Measurements from ENCODE around the gene GDPD1. TPM values are rescaled to one million over a fixed set of nuclear protein-coding genes. Genes with fewer than 3 reads are reported as not detected.

GDPD1 gene
- total RNA-seq, 2 donors from 2014 or later = 3.4 to 5.0 TPM

DNA sequence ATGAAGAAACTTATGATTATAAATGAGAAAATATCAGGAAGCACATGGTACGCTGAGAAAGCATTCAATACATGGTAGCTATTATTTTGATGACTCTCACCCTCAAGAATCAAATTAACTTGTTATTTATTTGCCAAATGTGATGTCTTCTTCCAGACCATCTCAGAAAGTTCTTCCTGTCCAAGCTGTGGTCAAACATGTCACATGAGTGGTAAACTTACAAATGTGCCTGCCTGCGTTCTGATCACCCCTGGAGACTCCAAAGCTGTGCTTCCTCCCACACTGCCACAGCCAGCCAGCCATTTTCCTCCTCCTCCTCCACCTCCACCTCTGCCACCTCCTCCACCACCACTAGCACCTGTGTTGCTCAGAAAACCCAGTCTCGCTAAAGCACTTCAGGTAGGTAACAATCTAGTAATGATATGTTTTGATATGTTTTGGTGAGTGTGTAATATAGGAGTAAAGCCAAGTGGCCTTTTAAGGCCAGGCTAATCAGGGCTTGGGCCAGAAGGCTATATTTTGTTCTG is 26.9 kb upstream of the GDPD1 start:
- intact Hi-C loops (cut with DNase I) = no loop called here
- Histone ChIP-seq H3K4me3 (no peak overlapping the region), H3K27me3 (no peaks in the 10 kb centered on the region), H3K36me3 (no peaks in the 10 kb centered on the region), H3K9me3 (no peaks in the 10 kb centered on the region), H3K4me1 (no peaks in the 10 kb centered on the region), H3K9ac (ENCODE audit: low read depth in 2 of 2, low read length in 2 of 2) (no peak overlapping the region), H3K27ac (no peak overlapping the region)
- TF ChIP-seq, protein P1, sequence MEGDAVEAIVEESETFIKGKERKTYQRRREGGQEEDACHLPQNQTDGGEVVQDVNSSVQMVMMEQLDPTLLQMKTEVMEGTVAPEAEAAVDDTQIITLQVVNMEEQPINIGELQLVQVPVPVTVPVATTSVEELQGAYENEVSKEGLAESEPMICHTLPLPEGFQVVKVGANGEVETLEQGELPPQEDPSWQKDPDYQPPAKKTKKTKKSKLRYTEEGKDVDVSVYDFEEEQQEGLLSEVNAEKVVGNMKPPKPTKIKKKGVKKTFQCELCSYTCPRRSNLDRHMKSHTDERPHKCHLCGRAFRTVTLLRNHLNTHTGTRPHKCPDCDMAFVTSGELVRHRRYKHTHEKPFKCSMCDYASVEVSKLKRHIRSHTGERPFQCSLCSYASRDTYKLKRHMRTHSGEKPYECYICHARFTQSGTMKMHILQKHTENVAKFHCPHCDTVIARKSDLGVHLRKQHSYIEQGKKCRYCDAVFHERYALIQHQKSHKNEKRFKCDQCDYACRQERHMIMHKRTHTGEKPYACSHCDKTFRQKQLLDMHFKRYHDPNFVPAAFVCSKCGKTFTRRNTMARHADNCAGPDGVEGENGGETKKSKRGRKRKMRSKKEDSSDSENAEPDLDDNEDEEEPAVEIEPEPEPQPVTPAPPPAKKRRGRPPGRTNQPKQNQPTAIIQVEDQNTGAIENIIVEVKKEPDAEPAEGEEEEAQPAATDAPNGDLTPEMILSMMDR (IDR thresholded peaks at IDR 0.05) = no peak
- DNase-seq = no peak

DNA sequence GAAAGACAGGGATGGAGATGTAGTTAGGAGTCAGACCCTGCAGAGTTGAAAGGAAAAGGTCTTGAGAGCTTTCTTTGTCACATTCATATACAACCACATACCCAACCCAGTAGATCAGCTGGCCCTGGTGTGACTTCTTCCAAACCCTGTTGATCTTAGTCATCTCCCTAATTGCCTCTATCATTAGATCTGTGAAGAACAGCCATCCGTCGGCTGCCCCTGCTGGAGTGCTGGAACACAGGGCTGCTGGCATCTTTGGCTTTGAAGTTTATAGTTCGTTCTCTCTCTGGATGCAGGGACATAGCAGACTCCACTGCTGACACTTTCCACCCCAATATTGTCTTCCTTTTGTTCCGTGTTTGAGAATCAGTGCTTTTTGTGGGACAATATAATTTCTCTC is 20.9 kb upstream of the GDPD1 start:
- Histone ChIP-seq H3K4me1 (no peaks in the 10 kb centered on the region), H3K9me3 (no peaks in the 10 kb centered on the region), H3K36me3 (no peaks in the 10 kb centered on the region), H3K9ac (ENCODE audit: low read depth in 2 of 2, low read length in 2 of 2) (no peak overlapping the region), H3K27ac (no peak overlapping the region), H3K27me3 (no peaks in the 10 kb centered on the region), H3K4me3 (no peak overlapping the region)
- intact Hi-C loops (cut with DNase I) = no loop called here
- TF ChIP-seq, protein P1 (IDR thresholded peaks at IDR 0.05) = no peak
- DNase-seq = no peak

DNA sequence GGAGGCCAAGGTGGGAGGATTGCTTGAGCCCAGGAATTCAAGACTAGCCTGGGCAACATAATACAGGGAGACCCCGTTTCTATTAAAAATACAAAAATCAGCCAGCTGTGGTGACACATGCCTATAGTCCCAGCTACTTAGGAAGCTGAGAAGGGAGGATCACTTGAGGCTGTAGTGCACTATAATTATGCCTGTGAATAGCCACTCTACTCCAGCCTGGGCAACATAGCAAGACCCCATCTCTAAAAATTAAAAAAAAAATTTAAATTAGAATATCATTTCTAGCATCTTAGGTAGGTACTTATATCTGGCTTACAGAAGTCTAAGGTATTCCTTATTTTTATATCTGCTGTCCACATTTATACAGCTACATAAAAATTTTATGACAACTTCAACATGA is 18.0 kb upstream of the GDPD1 start:
- TF ChIP-seq, protein P1 (IDR thresholded peaks at IDR 0.05) = no peak
- Histone ChIP-seq H3K9ac (ENCODE audit: low read depth in 2 of 2, low read length in 2 of 2) (no peak overlapping the region), H3K27me3 (no peaks in the 10 kb centered on the region), H3K4me1 (no peaks in the 10 kb centered on the region), H3K9me3 (no peaks in the 10 kb centered on the region), H3K36me3 (no peaks in the 10 kb centered on the region), H3K4me3 (no peak overlapping the region), H3K27ac (no peak overlapping the region)
- no peak for DNase-seq
- intact Hi-C loops (cut with DNase I) = no loop called here

DNA sequence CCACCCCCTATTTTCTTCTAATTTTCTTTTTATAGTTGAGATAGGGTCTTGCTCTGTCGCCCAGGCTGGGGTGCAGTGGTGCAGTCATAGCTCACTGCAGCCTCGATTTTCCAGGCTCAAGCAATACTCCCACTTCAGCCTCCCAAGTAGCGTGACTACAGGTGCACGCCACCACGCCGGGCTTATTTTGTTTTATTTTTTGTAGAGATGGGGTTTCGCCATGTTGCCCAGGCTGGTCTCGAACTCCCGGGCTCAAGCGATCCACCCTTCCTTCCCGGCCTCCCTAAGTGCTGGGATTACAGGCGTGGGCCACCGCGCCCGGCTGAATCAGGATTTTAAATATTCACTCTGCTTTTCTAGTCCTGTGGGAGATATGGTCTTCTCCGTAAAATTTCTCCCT is 941 bp upstream of the GDPD1 start:
- no peaks in the 10 kb centered on the region for H3K9me3 ChIP-seq
- H3K36me3 ChIP-seq = no peaks in the 10 kb centered on the region
- no peak overlapping the region for H3K4me3 ChIP-seq
- intact Hi-C loops (cut with DNase I) = no loop called here
- no peaks in the 10 kb centered on the region for H3K27me3 ChIP-seq
- no peak for DNase-seq
- TF ChIP-seq, protein P1 (IDR thresholded peaks at IDR 0.05) = no peak
- H3K9ac ChIP-seq (ENCODE audit: low read depth in 2 of 2, low read length in 2 of 2) = no peak overlapping the region
- no peaks in the 10 kb centered on the region for H3K4me1 ChIP-seq
- H3K27ac ChIP-seq = no peak overlapping the region

DNA sequence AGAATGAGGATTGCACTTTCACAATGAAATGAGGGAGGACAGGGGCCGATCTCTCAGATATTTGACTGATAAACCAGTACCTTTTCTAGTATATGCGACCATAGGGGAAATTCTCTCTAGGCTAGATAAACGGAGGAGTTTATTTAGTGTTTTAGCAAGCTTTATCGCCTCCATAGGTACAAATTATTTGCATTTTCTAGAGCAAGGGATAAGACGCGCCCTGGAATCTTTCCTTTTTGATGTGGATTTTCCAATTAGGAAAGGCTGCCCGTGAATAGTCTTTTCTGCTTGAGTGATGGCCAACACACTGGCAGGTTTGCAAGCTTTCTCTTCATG is 351 bp upstream of the GDPD1 start:
- intact Hi-C loops (cut with DNase I) = no loop called here
- Histone ChIP-seq H3K27ac (peak overlapping the region; percentile 78), H3K4me3 (peak overlapping the region; percentile 74), H3K9ac (ENCODE audit: low read depth in 2 of 2, low read length in 2 of 2) (peak overlapping the region; percentile 24 to 63), H3K27me3 (no peaks in the 10 kb centered on the region), H3K4me1 (no peaks in the 10 kb centered on the region), H3K36me3 (no peaks in the 10 kb centered on the region), H3K9me3 (no peaks in the 10 kb centered on the region)
- TF ChIP-seq, protein P1 (IDR thresholded peaks at IDR 0.05) = no peak
- DNase-seq = no peak
